Stimulated activated CD4-positive, alpha-beta T cell treated with anti-CD3 and anti-CD28 coated beads, Interleukin-1b, Interleukin-23, amount 100 ng/mL, for 48 hours (primary cell): ENCODE results near the gene PMF1.

Source experiments
- DNase-seq: peaks from one replicate; pipeline ENCODE4 v3.0.0-alpha.2; 2020

The PMF1 gene

DNA sequence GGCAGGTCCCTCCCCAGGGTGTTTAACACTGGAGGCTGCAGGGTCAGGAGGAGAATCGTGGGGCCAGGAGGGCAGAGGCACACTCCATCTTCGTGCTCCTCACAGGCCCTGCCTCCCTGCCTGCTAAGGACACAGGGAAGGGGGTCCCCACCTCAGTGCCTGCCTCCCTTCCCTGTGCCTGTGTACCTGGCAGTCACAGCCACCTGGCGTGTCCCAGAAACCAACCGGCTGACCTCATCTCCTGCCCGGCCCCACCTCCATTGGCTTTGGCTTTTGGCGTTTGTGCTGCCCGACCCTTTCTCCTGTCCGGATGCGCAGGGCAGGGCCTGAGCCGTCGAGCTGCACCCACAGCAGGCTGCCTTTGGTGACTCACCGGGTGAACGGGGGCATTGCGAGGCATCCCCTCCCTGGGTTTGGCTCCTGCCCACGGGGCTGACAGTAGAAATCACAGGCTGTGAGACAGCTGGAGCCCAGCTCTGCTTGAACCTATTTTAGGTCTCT lies 28.6 kb downstream of the PMF1 start:
- no peak for DNase-seq

DNA sequence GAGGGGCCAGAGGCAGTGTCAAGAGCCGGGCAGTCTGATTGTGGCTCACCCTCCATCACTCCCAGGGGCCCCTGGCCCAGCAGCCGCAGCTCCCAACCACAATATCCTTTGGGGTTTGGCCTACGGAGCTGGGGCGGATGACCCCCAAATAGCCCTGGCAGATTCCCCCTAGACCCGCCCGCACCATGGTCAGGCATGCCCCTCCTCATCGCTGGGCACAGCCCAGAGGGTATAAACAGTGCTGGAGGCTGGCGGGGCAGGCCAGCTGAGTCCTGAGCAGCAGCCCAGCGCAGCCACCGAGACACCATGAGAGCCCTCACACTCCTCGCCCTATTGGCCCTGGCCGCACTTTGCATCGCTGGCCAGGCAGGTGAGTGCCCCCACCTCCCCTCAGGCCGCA lies 29.1 kb downstream of the PMF1 start, which contains the start of gene BGLAP:
TSS of gene BGLAP (plus strand) at position 259 of the 400 bp plus-strand sequence. CDS start at position 307, 48 bp downstream.
- no peak for DNase-seq

DNA sequence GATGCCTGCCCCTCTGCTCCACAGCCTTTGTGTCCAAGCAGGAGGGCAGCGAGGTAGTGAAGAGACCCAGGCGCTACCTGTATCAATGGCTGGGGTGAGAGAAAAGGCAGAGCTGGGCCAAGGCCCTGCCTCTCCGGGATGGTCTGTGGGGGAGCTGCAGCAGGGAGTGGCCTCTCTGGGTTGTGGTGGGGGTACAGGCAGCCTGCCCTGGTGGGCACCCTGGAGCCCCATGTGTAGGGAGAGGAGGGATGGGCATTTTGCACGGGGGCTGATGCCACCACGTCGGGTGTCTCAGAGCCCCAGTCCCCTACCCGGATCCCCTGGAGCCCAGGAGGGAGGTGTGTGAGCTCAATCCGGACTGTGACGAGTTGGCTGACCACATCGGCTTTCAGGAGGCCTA lies 29.9 kb downstream of the PMF1 start:
- DNase-seq, result no peak

DNA sequence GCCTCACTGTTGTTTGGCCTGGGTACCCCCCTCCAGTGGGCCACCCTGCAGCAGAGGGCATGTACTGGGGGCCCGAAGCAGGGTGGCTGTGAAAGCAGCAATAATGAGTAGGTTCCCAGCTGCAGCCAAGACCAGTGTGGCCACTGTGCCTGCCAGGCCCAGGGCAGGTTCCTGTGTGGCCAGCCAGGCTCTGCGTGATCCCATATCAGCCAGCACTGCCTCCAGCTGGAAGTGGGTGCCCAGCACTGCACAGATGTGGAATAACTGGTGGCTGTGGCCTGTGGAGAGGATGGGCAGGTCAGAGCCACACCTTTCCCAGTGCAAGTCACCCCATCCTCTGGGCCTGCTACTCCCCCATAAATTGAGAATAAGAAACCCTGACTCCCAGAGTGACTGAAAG lies 31.3 kb downstream of the PMF1 start:
- DNase-seq, result no peak

DNA sequence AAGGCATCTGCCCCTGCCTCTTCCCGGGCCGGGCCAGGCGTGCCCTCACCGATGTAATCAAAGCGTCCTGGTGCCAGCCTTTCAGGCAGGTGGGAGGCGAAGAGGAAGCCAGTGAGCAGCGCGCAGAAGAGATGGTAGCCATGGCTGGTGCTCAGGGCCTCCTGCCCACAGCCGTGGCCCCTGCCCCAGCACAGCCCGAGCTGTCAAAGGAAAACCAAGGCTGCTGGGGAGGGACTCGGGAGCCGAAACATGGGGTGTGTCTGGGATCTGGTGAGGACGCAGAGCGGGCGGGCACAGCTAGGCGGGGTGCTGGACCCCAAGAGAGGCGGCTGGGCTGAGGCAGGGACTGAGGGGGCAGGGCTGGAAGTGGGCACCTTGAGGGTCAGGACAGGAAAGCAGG lies 31.9 kb downstream of the PMF1 start:
- DNase-seq, result no peak

GRCh38 chr1:156245451-156246232 lies 32.8 kb downstream of the PMF1 start:
- no peak for DNase-seq

GRCh38 chr1:156246241-156246780 lies 33.5 kb downstream of the PMF1 start:
- no peak for DNase-seq

DNA sequence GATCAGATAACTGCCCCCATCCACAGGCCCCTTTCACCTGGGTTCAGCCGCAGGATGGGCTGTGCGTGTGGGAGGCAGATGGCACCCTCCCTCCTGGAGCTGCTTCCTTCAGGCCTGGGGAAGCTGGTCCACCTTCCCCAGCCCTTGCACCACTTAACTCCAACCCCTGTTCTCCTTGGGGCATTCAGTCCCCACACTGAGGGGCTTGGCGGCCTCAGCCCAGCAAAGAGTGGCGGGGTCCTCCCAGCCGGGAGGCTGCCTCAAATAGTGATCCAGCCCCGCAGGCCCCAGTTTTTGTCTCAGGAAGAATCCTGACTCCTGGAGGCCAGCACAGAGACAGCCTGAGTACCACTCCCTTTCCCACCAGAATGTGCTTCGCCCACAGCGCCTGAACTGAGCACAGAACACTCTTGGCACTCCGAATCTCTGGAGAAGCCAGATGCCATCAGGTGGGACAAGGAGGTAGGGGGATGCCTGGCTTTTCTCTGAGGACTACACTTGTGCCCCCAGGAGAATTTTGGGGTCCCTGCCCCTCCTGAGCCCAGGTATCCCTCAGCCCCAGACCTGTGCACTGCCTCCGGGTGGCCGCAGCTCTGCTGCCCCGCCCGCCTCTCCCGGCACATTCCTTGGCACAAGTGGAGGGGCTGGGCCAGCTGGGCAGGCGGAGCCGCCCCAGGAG lies 34.1 kb downstream of the PMF1 start:
- DNase-seq, result no peak

DNA sequence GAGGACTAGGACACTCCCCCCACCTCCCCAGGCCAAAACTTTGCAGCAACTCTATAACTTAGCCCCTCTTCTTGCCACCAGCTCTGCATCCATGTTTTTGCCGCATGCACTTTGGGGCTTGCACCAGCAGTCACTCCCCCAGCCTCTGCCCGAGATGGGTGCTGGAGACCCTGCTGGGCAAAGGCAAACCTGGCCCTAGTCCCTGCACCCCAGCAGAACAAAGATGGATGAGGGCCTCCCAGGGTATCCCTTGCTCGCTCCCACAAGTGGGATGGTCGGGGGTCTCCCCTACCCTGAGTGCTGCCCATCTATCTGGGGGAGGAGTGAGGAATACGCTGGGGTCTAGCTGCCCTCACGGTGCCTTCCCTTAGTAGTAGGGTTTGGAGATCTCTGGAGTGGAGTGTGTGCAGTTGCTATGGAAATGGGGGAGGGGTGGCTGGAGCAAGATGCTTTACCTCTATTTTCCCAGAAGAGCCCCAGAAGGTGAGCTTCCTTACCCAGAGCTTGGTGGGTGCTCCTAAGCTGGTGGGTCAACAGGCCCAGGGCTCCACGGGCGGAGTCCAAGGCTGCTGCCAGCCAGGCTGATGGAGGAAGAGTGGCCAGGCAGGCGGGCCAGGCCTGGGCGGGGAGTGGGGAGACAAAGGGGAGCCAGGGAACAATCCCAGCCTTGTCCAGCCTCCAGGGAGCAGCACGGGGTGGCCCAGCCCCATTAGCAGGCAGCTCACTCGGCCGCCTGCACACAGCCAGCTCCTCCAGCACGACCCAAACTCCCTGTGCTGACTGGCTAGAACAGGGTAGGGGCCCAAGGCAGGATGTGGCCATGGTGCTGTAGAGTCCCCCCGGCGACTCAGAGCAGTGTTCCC lies 34.9 kb downstream of the PMF1 start, which contains the start of gene PAQR6:
TSS of gene PAQR6 (minus strand) at position 597 of the 863 bp plus-strand sequence. CDS start 1,325 bp downstream, outside the sequence.
- no peak for DNase-seq

GRCh38 chr1:156248323-156248683 lies 35.5 kb downstream of the PMF1 start:
- no peak for DNase-seq

- DNase-seq, result no peak
These were observed 36.8 kb downstream of the PMF1 start for GRCh38 chr1:156249593-156249992.

DNA sequence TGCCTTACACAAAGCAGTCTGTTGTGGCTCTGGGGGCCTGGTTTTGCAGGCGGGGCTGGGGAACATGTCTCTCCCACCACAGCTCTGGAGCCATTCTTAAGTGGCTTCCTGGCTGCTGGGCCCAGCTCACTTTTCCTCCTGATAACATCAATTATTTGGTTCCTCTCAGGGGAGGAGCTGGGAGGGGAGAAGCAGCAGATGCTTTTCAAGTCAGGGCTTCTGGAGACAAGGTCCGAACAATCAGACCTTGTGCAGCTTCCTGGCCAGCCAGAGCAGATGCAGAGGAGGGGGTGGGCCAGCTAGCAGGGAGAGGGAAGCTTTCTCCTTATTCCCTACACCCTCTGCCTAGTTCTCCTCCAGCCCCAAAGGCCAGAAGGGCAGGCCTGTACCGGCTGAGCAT lies 38.7 kb downstream of the PMF1 start:
- DNase-seq, result no peak

- no peak for DNase-seq
These were observed 40.8 kb downstream of the PMF1 start for GRCh38 chr1:156253634-156254033.

GRCh38 chr1:156257711-156258110 lies 44.9 kb downstream of the PMF1 start:
- DNase-seq, result no peak

GRCh38 chr1:156258859-156259258 lies 46.1 kb downstream of the PMF1 start:
- no peak for DNase-seq

GRCh38 chr1:156259805-156260204 lies 47.0 kb downstream of the PMF1 start:
- DNase-seq, result no peak

DNA sequence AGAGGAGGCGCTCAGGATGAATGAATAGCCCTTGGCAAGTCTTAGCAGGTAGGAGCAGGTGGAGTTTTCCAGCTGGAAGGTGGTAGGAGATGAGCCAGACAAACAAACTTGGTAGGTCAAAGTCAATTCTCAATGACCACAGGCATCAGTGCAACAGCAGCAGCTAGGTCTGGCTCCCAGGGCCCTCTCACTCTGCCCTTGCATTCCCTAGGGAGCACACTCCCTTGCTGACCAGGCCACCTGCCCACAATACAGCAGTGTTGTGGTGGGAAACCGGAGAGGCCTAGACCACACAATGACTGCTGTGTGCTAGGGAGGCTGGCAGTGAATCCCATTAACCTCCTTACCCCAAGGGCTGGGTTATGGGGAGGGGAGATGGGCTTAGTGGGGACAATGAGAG lies 48.1 kb downstream of the PMF1 start:
- no peak for DNase-seq

DNA sequence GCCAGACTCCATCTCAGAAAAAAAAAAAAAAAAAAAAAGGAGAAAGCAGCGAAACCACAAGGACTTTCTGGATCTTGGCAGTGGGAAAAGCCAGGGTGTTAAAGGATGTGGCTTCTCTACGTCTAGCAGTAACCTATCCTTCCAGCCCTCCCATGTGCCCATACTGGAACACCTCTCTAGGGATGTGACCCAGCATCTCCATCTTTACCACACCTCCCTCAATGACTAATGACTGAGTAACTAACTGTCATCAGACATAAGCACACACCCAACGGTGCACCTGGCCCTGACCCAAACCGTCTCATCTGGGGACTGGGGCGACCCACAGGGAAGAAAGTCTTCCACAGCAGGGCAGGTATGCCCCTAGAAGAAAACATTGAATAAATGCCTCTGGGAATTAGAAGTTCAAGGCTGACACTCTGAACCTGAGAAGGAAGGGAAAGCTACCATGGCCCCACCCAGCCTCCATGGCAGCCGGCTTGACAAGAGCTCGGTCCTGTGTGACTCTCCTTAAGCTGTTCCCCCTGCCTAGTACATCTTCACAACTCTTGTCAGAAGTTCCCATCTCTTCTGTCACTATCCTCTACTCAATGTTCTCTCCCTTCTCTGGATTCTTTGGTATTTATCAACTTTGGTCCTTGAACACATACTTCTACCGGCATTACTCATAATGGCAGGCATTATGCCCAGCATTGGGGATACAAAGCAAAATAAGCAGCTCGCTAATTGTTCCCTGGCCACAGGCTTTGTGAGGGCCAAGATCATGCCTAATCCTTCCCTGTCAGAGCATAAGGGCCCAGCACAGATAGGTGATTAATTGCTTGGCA lies 49.9 kb downstream of the PMF1 start:
- no peak for DNase-seq

- DNase-seq, result no peak
These were observed 50.5 kb downstream of the PMF1 start for GRCh38 chr1:156263288-156263655.

- no peak for DNase-seq
These were observed 53.2 kb downstream of the PMF1 start for GRCh38 chr1:156266051-156266450.

DNA sequence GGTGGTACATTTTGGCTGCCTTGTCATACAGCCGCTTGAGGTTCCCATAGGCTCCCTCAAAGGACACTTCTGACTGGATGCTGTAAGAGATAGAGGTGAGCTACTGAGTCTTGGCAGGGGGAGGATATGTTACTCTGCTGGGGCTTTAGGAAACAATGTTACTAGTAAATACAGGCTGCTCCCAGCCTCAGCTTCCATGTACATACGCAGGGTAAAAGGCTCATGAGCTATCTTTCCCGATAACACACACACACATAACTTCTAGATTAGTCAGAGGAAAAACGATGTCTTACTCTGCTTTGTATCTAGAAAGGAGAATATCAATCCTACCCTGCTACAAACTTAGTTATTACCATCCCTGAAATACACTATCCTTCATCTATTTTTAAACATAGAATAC lies 55.5 kb downstream of the PMF1 start:
- DNase-seq, result no peak

GRCh38 chr1:156270314-156270713 lies 57.5 kb downstream of the PMF1 start:
- DNase-seq, result no peak
